Nucleus accumbens (tissue), 56 donors: Measurements from ENCODE around the gene IL7R.
A peak's percentile ranks its signal among the peaks of the same experiment; 100 is the strongest.

Source experiments
- DNase-seq, 56 donors: peaks; one replicate each; lab custom pipeline; 2025; lab: John Stamatoyannopoulos, UW

The IL7R gene

GRCh38 chr5:35856765-35857351, at the start of gene IL7R:
Gene IL7R, plus strand, starts transcription at chr5:35856891. Its CDS starts 87 bp downstream, at chr5:35856978.
- no peak for DNase-seq

- no peak for DNase-seq
Measured at GRCh38 chr5:35810601-35811000, 46.1 kb upstream of the IL7R start.

- DNase-seq: no peak
Measured at GRCh38 chr5:35811108-35811741, 45.5 kb upstream of the IL7R start.

GRCh38 chr5:35813521-35813920, 43.2 kb upstream of the IL7R start:
- DNase-seq: no peak

GRCh38 chr5:35815089-35815936, 41.4 kb upstream of the IL7R start:
- DNase-seq: peak in 4 of 56 donors; percentile 2 to 7 (median 5)

- no peak for DNase-seq
Measured at GRCh38 chr5:35816881-35817521, 39.7 kb upstream of the IL7R start.

- DNase-seq: no peak
Measured at GRCh38 chr5:35819026-35819425, 37.7 kb upstream of the IL7R start.

GRCh38 chr5:35819668-35820067, 37.0 kb upstream of the IL7R start:
- DNase-seq: no peak

- no peak for DNase-seq
Measured at GRCh38 chr5:35820735-35821134, 36.0 kb upstream of the IL7R start.

GRCh38 chr5:35821513-35821912, 35.2 kb upstream of the IL7R start:
- DNase-seq: no peak

GRCh38 chr5:35822511-35822910, 34.2 kb upstream of the IL7R start:
- no peak for DNase-seq

GRCh38 chr5:35823347-35824098, 33.2 kb upstream of the IL7R start:
- no peak for DNase-seq

GRCh38 chr5:35826056-35826455, 30.6 kb upstream of the IL7R start:
- DNase-seq: no peak

- no peak for DNase-seq
Measured at GRCh38 chr5:35826554-35826953, 30.1 kb upstream of the IL7R start.

- DNase-seq: no peak
Measured at GRCh38 chr5:35828082-35828598, 28.6 kb upstream of the IL7R start.

- no peak for DNase-seq
Measured at GRCh38 chr5:35830587-35830986, 26.1 kb upstream of the IL7R start.

- no peak for DNase-seq
Measured at GRCh38 chr5:35832762-35833161, 23.9 kb upstream of the IL7R start.

- no peak for DNase-seq
Measured at GRCh38 chr5:35833224-35833623, 23.5 kb upstream of the IL7R start.

GRCh38 chr5:35835796-35836742, 20.6 kb upstream of the IL7R start:
- no peak for DNase-seq
